Measurements from ENCODE around the gene CRX. TPM values are rescaled to one million over a fixed set of nuclear protein-coding genes. Genes with fewer than 3 reads are reported as not detected.

CRX gene
- polyA plus RNA-seq, 1 of the 3 experiments (the other 2 are of a cell fraction), result not detected

DNA sequence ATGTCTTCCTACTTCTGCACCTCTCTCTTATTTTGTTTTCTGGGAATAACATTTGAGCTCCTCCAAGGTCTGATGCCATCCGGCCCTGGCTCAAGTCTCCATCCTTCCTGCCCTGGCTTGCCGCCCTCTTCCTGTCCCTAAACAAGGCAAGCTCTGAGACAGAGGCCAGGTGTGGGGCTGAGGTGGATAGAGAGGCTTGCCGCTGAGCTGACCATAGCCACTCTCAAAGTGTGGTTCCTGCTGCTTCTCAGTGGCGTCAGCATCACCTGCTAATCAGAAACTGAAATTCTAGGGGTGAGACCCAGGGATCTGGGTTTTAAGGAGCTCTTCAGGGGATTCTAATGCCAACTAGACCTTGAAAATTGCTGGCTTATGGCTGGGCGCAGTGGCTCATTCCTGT lies 31.3 kb downstream of the CRX start:
- no peak overlapping the region for H3K27ac ChIP-seq (ENCODE audit: low read depth in 2 of 2, low read length in 1 of 2)
- DNase-seq, result no peak
- no peaks in the 10 kb centered on the region for H3K9me3 ChIP-seq
- no peak overlapping the region for H3K4me2 ChIP-seq
- H3K27me3 ChIP-seq (ENCODE audit: insufficient read depth), result peaks cover 73% of the 10 kb centered on the region
- no peaks in the 10 kb centered on the region for H3K9me2 ChIP-seq
- H3K36me3 ChIP-seq (replicated peaks in 1 of 2; ENCODE audit: control insufficient read depth in 1 of 2, insufficient read depth in 2 of 2, low read length in 1 of 2), result no peaks in the 10 kb centered on the region
- H3K9ac ChIP-seq, result no peak overlapping the region
- no peak overlapping the region for H2AFZ ChIP-seq (ENCODE audit: low read depth)
- no peak overlapping the region for H3K4me3 ChIP-seq (ENCODE audit: low read depth in 2 of 2, low read length in 1 of 2)
- H3F3A ChIP-seq (replicated peaks; ENCODE audit: insufficient read depth), result no peaks in the 10 kb centered on the region
- WGBS (ENCODE audit: low lambda C conversion rate), result 39% methylated on average over 4 of the region's 5 CpGs
- CTCF ChIA-PET, result interaction anchor here (0.6 to 1.9 kb wide), 3 partner anchors 10 to 21 kb away, joined by 3 to 11 read pairs (median 5); no protein-coding TSS in a partner anchor
- H4K20me1 ChIP-seq (ENCODE audit: insufficient read depth), result no peaks in the 10 kb centered on the region
- no peak for TF ChIP-seq GABPA (IDR thresholded peaks at IDR 0.05; ENCODE audit: low read depth)
- TF ChIP-seq TAF1 (IDR thresholded peaks at IDR 0.05; ENCODE audit: borderline replicate concordance, low read depth, low read length), result no peak
- no peak for TF ChIP-seq TCF12 (IDR thresholded peaks at IDR 0.05)
- H3K79me2 ChIP-seq (ENCODE audit: insufficient read depth), result no peaks in the 10 kb centered on the region
- POLR2A ChIA-PET, result no interaction called here
- no peaks in the 10 kb centered on the region for H3K4me1 ChIP-seq (ENCODE audit: control insufficient read depth in 1 of 2, insufficient read depth in 2 of 2, low read depth in 1 of 2, low read length in 1 of 2)

DNA sequence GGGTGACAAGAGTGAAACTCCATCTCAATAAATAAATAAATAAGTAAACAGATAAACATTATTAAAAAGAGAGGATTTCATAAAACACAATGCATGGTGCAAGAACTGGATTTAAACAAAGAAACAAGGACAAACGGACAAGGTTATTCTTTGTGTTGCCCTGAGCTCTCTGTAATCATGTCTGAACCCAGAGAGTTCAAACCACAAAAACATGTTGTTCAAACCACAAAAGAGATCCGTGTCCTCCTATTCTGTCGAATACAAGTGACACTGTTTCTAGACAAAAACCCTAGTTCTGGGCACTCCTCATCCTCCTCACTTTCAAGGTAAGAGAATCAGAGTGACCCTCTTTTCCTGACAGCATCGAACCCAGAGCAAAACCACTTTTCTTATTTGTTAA lies 32.7 kb downstream of the CRX start:
- H3K4me3 ChIP-seq (ENCODE audit: low read depth in 2 of 2, low read length in 1 of 2), result no peak overlapping the region
- no peak overlapping the region for H3K27ac ChIP-seq (ENCODE audit: low read depth in 2 of 2, low read length in 1 of 2)
- H3K79me2 ChIP-seq (ENCODE audit: insufficient read depth), result no peaks in the 10 kb centered on the region
- no peaks in the 10 kb centered on the region for H4K20me1 ChIP-seq (ENCODE audit: insufficient read depth)
- peaks cover 58% of the 10 kb centered on the region for H3K27me3 ChIP-seq (ENCODE audit: insufficient read depth)
- H3K4me2 ChIP-seq, result no peak overlapping the region
- ChIA-PET CTCF (interaction anchor here (2.4 kb wide), 1 partner anchor 15 kb away, joined by 7 read pairs; no protein-coding TSS in a partner anchor), POLR2A (no interaction called here)
- no peak for TF ChIP-seq MXI1 (IDR thresholded peaks at IDR 0.05; ENCODE audit: low read depth, low read length)
- TF ChIP-seq FOSL2 (IDR thresholded peaks at IDR 0.05; ENCODE audit: borderline replicate concordance, low read depth), result no peak
- TF ChIP-seq, protein P1, sequence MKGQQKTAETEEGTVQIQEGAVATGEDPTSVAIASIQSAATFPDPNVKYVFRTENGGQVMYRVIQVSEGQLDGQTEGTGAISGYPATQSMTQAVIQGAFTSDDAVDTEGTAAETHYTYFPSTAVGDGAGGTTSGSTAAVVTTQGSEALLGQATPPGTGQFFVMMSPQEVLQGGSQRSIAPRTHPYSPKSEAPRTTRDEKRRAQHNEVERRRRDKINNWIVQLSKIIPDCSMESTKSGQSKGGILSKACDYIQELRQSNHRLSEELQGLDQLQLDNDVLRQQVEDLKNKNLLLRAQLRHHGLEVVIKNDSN (IDR thresholded peaks at IDR 0.05; ENCODE audit: borderline replicate concordance, low read depth), result no peak
- TF ChIP-seq SMC3 (IDR thresholded peaks at IDR 0.05; ENCODE audit: low read depth, low read length), result no peak
- TF ChIP-seq, protein P2, sequence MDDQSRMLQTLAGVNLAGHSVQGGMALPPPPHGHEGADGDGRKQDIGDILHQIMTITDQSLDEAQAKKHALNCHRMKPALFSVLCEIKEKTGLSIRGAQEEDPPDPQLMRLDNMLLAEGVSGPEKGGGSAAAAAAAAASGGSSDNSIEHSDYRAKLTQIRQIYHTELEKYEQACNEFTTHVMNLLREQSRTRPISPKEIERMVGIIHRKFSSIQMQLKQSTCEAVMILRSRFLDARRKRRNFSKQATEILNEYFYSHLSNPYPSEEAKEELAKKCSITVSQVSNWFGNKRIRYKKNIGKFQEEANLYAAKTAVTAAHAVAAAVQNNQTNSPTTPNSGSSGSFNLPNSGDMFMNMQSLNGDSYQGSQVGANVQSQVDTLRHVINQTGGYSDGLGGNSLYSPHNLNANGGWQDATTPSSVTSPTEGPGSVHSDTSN (IDR thresholded peaks at IDR 0.05), result no peak
- TF ChIP-seq POLR2AphosphoS5 (IDR thresholded peaks at IDR 0.05; ENCODE audit: low read depth, low read length), result no peak
- no peak for TF ChIP-seq TCF12 (IDR thresholded peaks at IDR 0.05)
- TF ChIP-seq ELF1 (IDR thresholded peaks at IDR 0.05), result no peak
- TF ChIP-seq, protein P3, sequence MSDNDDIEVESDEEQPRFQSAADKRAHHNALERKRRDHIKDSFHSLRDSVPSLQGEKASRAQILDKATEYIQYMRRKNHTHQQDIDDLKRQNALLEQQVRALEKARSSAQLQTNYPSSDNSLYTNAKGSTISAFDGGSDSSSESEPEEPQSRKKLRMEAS (IDR thresholded peaks at IDR 0.05; ENCODE audit: low read depth), result no peak
- TF ChIP-seq JUND (IDR thresholded peaks at IDR 0.05), result no peak
- no peak for TF ChIP-seq RCOR1 (IDR thresholded peaks at IDR 0.05; ENCODE audit: low read length)
- TF ChIP-seq, protein P4, sequence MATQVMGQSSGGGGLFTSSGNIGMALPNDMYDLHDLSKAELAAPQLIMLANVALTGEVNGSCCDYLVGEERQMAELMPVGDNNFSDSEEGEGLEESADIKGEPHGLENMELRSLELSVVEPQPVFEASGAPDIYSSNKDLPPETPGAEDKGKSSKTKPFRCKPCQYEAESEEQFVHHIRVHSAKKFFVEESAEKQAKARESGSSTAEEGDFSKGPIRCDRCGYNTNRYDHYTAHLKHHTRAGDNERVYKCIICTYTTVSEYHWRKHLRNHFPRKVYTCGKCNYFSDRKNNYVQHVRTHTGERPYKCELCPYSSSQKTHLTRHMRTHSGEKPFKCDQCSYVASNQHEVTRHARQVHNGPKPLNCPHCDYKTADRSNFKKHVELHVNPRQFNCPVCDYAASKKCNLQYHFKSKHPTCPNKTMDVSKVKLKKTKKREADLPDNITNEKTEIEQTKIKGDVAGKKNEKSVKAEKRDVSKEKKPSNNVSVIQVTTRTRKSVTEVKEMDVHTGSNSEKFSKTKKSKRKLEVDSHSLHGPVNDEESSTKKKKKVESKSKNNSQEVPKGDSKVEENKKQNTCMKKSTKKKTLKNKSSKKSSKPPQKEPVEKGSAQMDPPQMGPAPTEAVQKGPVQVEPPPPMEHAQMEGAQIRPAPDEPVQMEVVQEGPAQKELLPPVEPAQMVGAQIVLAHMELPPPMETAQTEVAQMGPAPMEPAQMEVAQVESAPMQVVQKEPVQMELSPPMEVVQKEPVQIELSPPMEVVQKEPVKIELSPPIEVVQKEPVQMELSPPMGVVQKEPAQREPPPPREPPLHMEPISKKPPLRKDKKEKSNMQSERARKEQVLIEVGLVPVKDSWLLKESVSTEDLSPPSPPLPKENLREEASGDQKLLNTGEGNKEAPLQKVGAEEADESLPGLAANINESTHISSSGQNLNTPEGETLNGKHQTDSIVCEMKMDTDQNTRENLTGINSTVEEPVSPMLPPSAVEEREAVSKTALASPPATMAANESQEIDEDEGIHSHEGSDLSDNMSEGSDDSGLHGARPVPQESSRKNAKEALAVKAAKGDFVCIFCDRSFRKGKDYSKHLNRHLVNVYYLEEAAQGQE (IDR thresholded peaks at IDR 0.05; ENCODE audit: low read depth, low read length), result no peak
- no peak for TF ChIP-seq TAF1 (IDR thresholded peaks at IDR 0.05; ENCODE audit: borderline replicate concordance, low read depth, low read length)
- no peak for TF ChIP-seq RAD21 (IDR thresholded peaks at IDR 0.05; ENCODE audit: low read length)
- no peaks in the 10 kb centered on the region for H3K36me3 ChIP-seq (replicated peaks in 1 of 2; ENCODE audit: control insufficient read depth in 1 of 2, insufficient read depth in 2 of 2, low read length in 1 of 2)
- no peaks in the 10 kb centered on the region for H3K4me1 ChIP-seq (ENCODE audit: control insufficient read depth in 1 of 2, insufficient read depth in 2 of 2, low read depth in 1 of 2, low read length in 1 of 2)
- H2AFZ ChIP-seq (ENCODE audit: low read depth), result no peak overlapping the region
- no peaks in the 10 kb centered on the region for H3K9me3 ChIP-seq
- H3K9ac ChIP-seq, result no peak overlapping the region
- no peaks in the 10 kb centered on the region for H3F3A ChIP-seq (replicated peaks; ENCODE audit: insufficient read depth)
- DNase-seq, result no peak
- H3K9me2 ChIP-seq, result no peaks in the 10 kb centered on the region
- WGBS (ENCODE audit: low lambda C conversion rate), result 31% methylated on average over 4 of the region's 4 CpGs

Measured in SK-N-SH (cell line).